HG03039 (cell line): Measurements from ENCODE around the gene PRR16.

Experiments used
- ATAC-seq: cut with Tn5 transposase; IDR thresholded peaks from one replicate; pipeline ENCODE4 v1.9.1; 2021; ENCODE audit warnings: mild to moderate bottlenecking, moderate library complexity; ENCODE audit not compliant: unreplicated experiment

PRR16 gene

DNA sequence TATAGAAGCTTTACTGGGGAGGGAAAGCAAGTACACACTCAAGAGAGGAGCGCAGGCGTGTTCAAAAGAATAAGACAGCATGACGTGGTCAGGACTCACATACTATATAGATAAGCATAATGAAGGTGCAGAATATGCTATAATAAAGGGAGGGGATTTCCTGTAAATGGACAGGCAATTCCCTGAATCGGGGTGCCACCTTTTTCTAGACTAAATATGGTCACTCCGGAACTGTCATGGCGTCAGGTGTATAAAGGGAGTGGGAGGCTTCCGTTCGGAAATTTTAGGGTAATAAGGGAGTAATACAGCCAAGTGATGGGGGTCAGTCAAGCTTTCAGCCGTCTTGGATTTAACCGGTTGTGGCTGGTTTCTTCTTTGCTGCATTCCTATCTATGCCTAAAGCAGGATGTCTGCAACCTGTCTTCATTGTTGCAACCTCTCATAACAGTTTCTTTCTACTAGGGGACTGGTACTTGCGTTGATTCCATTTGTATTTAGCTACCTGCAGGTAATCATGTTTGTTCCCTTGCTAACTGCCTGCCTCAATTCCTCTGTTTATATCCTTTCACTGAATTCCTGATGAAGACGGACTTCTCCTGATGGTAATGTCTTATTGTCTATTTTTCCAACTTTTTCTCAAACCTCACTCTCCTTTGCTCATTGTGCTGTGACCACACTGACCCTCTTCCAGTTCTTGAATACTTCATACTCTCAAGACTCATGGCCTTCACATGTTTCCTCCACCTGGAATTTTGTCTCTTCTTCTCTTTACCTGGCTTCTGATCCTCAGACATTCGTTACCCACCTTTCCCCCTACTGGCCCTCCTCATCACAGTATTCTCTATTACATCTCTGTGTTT lies 48.9 kb downstream of the PRR16 start:
- ATAC-seq = no peak

GRCh38 chr5:120516805-120517204 lies 52.7 kb downstream of the PRR16 start:
- no peak for ATAC-seq

GRCh38 chr5:120517607-120518252 lies 53.6 kb downstream of the PRR16 start:
- ATAC-seq = no peak

DNA sequence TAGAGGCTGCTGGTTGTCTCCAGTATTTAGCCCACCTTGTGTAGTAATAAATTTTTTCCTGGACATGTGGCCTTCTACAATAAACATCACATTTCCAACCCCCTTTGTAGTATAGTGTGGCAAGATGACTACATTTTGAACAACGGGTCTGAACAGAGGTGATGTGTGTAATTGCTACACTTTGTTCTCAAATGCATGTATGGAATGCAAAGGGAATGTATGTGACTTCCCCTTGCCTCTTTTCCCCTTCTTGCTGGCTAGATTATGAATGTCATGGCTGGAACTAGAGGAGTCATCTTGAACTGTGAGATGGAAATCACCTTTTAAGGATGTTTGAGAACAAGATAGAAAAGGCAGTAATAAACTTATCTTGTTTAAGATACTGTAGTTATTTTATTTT lies 54.5 kb downstream of the PRR16 start:
- no peak for ATAC-seq

DNA sequence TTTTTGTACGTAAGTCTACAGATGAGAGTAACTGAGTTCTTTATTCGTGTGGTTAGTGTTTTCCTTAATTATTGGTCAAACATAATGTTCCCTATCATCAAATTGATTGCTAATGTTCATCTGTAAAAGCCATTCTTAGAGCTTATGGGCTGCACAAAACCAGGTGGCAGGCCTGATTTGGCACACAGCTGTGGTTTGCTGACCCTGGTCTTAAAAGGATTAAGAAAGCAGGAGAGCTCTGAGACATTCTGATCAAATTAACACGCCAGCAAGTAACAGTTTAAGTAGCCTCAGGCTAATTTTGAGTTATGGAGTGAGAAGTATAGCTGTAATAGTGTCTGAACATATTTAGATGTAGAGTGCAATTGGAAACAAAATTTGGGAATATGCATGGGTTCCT lies 63.2 kb downstream of the PRR16 start:
- ATAC-seq = no peak

GRCh38 chr5:120528609-120529008 lies 64.5 kb downstream of the PRR16 start:
- ATAC-seq = no peak

- ATAC-seq = no peak
These were observed 65.3 kb downstream of the PRR16 start for GRCh38 chr5:120529386-120529785.

- ATAC-seq = no peak
These were observed 67.1 kb downstream of the PRR16 start for GRCh38 chr5:120531215-120531614.

GRCh38 chr5:120532835-120533234 lies 68.7 kb downstream of the PRR16 start:
- ATAC-seq = no peak

DNA sequence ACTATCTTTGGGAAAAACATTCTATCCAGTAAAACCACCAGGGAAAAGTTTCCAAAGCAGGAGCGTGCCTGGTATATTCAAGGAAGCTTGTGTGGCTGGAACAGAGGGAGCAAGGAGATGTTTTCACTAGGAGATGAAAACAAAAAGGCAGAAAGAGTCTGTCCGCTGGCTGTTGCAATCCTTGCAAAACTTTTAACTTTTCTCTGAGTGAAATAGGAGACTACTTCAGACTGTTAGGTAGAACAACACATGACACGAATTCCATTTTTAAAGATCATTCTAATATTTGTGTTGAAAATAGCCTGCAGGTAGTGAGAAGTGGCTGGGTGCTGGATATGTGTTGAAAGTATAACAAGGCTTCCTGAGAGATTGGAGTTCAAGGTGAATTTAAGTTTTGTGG lies 69.5 kb downstream of the PRR16 start:
- ATAC-seq = no peak

GRCh38 chr5:120535900-120536299 lies 71.8 kb downstream of the PRR16 start:
- ATAC-seq = no peak

DNA sequence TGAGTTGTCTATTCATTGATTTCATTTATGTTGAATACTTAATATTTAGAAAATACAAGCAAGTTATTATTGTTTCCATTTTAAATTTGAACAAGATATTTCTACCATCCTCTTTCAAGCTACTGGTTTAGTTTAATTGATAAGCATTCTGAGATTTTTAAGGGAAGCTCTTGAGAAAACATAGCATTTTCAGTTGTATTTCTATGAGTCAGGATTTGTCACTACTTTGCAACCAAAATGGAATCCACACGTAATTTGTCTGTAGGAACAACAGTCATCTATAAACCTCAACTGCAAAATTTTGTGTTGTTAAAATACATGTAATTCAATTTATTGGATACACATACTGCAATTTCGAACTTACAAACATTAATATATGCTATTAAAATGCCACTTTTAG lies 74.0 kb downstream of the PRR16 start:
- no peak for ATAC-seq

GRCh38 chr5:120538644-120539043 lies 74.5 kb downstream of the PRR16 start:
- no peak for ATAC-seq

- no peak for ATAC-seq
These were observed 75.4 kb downstream of the PRR16 start for GRCh38 chr5:120539471-120539870.

DNA sequence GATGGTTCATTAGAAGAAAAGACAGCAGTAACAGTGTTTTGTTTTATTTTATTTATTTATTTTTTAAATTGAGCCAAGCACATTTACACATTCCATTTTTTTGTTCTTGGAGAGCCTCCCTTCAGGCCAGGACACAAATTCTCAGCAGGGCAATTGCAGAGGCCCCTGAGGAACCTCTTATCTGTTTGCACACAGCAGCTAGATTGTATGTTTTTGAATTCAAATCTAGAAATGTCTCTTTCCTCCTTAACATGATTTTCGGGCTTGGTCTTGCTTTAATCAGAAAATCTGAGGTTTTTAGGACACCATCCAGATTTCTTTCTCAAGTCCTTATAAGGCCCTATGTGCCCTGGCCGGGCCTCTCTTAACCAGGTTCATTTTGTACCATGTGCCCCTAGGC lies 76.0 kb downstream of the PRR16 start:
- no peak for ATAC-seq

GRCh38 chr5:120544043-120544442 lies 79.9 kb downstream of the PRR16 start:
- no peak for ATAC-seq

GRCh38 chr5:120545007-120545406 lies 80.9 kb downstream of the PRR16 start:
- no peak for ATAC-seq

GRCh38 chr5:120545951-120546350 lies 81.9 kb downstream of the PRR16 start:
- ATAC-seq = no peak

GRCh38 chr5:120546922-120547321 lies 82.8 kb downstream of the PRR16 start:
- no peak for ATAC-seq

DNA sequence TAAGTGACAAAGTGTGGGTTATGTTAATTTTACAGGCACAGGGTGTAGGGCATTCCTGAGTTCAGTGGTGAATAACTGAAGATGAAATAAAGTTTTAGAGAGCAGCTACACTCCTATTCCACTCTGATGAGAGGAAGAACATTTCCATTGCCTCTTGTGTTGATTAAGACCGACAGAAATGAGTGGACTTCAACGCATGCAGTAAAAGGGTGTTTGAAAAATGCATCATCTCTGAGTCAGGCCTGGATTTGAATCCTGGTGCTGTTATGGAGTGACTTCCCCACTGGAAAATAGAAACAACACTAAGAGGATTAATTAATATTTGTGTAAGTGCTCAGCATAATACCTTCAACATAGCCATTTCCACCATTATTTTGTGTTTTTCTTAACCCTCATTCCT lies 86.3 kb downstream of the PRR16 start:
- no peak for ATAC-seq

DNA sequence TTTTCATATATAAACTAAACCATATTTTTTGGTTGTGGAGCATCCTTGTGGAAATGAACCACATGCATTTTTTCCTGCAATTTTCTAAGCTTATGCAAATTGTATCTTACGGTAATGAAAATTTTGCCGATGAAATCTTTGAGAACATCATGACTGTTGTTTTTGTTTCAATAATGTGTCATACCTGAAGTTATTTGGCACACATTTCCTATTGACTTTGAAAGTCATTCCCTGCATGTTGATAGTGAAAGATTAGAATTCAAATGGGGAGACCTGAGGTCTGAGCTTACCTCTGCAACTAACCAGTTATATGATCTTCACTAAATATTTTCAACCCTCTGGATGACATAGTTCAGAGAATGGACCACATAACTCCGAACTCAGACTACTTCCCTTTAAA lies 88.5 kb downstream of the PRR16 start:
- no peak for ATAC-seq

GRCh38 chr5:120555345-120555744 lies 91.2 kb downstream of the PRR16 start:
- ATAC-seq = no peak
